H1 (cell line): ENCODE data around the gene PTPA. TPM values are rescaled to one million over a fixed set of nuclear protein-coding genes. Genes with fewer than 3 reads are reported as not detected.

ENCODE experiments used
- CTCF ChIA-PET: fragments of 300-600 bp; sonication (Branson Sonifier 250); formaldehyde crosslinking; loops from one replicate; lab custom pipeline; 2021; ENCODE audit not compliant: partially characterized antibody; lab: Charles Lee
- POLR2A ChIA-PET: fragments of 300-600 bp; sonication (Branson Sonifier 250); formaldehyde crosslinking; loops from one replicate; lab custom pipeline; 2021; ENCODE audit warnings: inconsistent platforms; ENCODE audit not compliant: partially characterized antibody; lab: Charles Lee
- DNase-seq, 2 experiments: peaks; one replicate each; pipeline versions ENCODE4 v3.0.0 to v3.0.0-alpha.2; 2010 to 2022; ENCODE audit warnings: low spot score in 2 of 2, low read depth in 1 of 2, mixed read lengths in 1 of 2
- FAIRE-seq: peaks from 2 replicates; lab custom pipeline; 2011; peaks lifted over from hg19 to GRCh38; lab: Jason Lieb, UNC
- H2AFZ ChIP-seq: 2 replicates; pipeline ENCODE4 v1.8.1; 2012; ENCODE audit warnings: low read length, inconsistent platforms
- H2AK5ac ChIP-seq: 2 replicates; pipeline ENCODE4 v1.6.1; 2013; ENCODE audit warnings: low read depth, low read length
- H2BK120ac ChIP-seq: replicated peaks from 2 replicates; pipeline ENCODE3; 2013; ENCODE audit warnings: low read depth, low read length, inconsistent platforms
- H2BK12ac ChIP-seq: 2 replicates; pipeline ENCODE4 v1.6.1; 2013; ENCODE audit warnings: low read depth, low read length
- H2BK15ac ChIP-seq: 2 replicates; pipeline ENCODE4 v1.6.1; 2013; ENCODE audit warnings: low read length
- H2BK20ac ChIP-seq: 2 replicates; pipeline ENCODE4 v1.6.1; 2013; ENCODE audit warnings: low read length
- H2BK5ac ChIP-seq: 2 replicates; pipeline ENCODE4 v1.6.1; 2013; ENCODE audit warnings: low read depth, low read length
- H3K14ac ChIP-seq: 2 replicates; pipeline ENCODE4 v1.6.1; 2013; ENCODE audit warnings: inconsistent platforms; ENCODE audit not compliant: insufficient read length
- H3K18ac ChIP-seq: 2 replicates; pipeline ENCODE4 v1.6.1; 2013; ENCODE audit warnings: low read length; ENCODE audit errors: extremely low read depth
- H3K23ac ChIP-seq: 2 replicates; pipeline ENCODE4 v1.6.1; 2013; ENCODE audit warnings: inconsistent platforms; ENCODE audit not compliant: insufficient read length
- H3K23me2 ChIP-seq: 2 replicates; pipeline ENCODE4 v1.6.1; 2013; ENCODE audit warnings: low read depth, low read length
- H3K27ac ChIP-seq: 2 replicates; pipeline ENCODE4 v1.6.1; 2011; ENCODE audit warnings: low read depth, low read length, inconsistent platforms
- H3K27me3 ChIP-seq, 4 experiments: replicated peaks in 1 of 4; 1 replicate in 1 of 4; 2 replicates in 3 of 4; pipeline versions ENCODE4 v1.6.1 to v1.8.1; 2011 to 2013; ENCODE audit warnings: low read length in 3 of 4, mild to moderate bottlenecking in 3 of 4, inconsistent platforms in 2 of 4, mixed read lengths in 2 of 4, moderate library complexity in 1 of 4; ENCODE audit not compliant: control insufficient read depth in 3 of 4, insufficient read depth in 3 of 4; ENCODE audit errors: extremely low read depth in 1 of 4
- H3K36me3 ChIP-seq, 4 experiments: 2 replicates each; pipeline versions ENCODE4 v1.6.1 to v1.8.1; 2011 to 2013; ENCODE audit warnings: mild to moderate bottlenecking in 4 of 4, low read length in 3 of 4, moderate library complexity in 2 of 4, control low read depth in 1 of 4, inconsistent platforms in 1 of 4; ENCODE audit not compliant: insufficient read depth in 4 of 4, control insufficient read depth in 2 of 4
- H3K4ac ChIP-seq: replicated peaks from 2 replicates; pipeline ENCODE3; 2013; ENCODE audit warnings: low read length, low read depth, mixed read lengths, inconsistent platforms; ENCODE audit not compliant: insufficient read length
- H3K4me1 ChIP-seq, 4 experiments: replicated peaks in 1 of 4; 1 replicate in 1 of 4; 2 replicates in 3 of 4; pipeline versions ENCODE4 v1.6.1 to v1.8.1; 2011 to 2013; ENCODE audit warnings: low read length in 3 of 4, inconsistent platforms in 2 of 4, mixed read lengths in 1 of 4; ENCODE audit not compliant: insufficient read depth in 4 of 4, control insufficient read depth in 3 of 4
- H3K4me2 ChIP-seq, 2 experiments: 2 replicates each; pipeline versions ENCODE4 v1.6.1 to v1.8.1; 2011 to 2013; ENCODE audit warnings: low read depth in 2 of 2, low read length in 2 of 2, control low read depth in 1 of 2, inconsistent platforms in 1 of 2, mild to moderate bottlenecking in 1 of 2; ENCODE audit not compliant: insufficient read depth in 1 of 2
- H3K4me3 ChIP-seq, 4 experiments: fragments of 200-600, 300-600 bp in 1 of 4; sonication (generic), shearing (Covaris generic), sonication (Bioruptor Twin) in 1 of 4; 2 replicates each; pipeline versions ENCODE4 v1.5.1 to v1.8.1; 2011 to 2016; ENCODE audit warnings: low read length in 4 of 4, low read depth in 3 of 4, control low read depth in 2 of 4, inconsistent platforms in 2 of 4, mild to moderate bottlenecking in 2 of 4, mixed read lengths in 1 of 4, moderate library complexity in 1 of 4; ENCODE audit not compliant: insufficient read depth in 2 of 4; ENCODE audit errors: extremely low read depth in 1 of 4
- H3K56ac ChIP-seq: replicated peaks from 2 replicates; pipeline ENCODE3; 2013; ENCODE audit warnings: low read depth, mild to moderate bottlenecking, mixed read lengths, low read length, inconsistent platforms; ENCODE audit not compliant: insufficient read length
- H3K79me1 ChIP-seq: 2 replicates; pipeline ENCODE4 v1.6.1; 2013; ENCODE audit warnings: low read depth, low read length, control low read depth
- H3K79me2 ChIP-seq, 2 experiments: 2 replicates each; pipeline versions ENCODE4 v1.6.1 to v1.8.1; 2012 to 2013; ENCODE audit warnings: low read length in 2 of 2, mild to moderate bottlenecking in 2 of 2, inconsistent platforms in 1 of 2; ENCODE audit not compliant: insufficient read depth in 2 of 2, control insufficient read depth in 1 of 2
- H3K9ac ChIP-seq, 4 experiments: replicated peaks in 1 of 4; 1 replicate in 1 of 4; 2 replicates in 3 of 4; pipeline versions ENCODE4 v1.6.1 to v1.8.1; 2011 to 2013; ENCODE audit warnings: low read depth in 3 of 4, low read length in 3 of 4, control low read depth in 2 of 4, mild to moderate bottlenecking in 2 of 4, moderate library complexity in 2 of 4, inconsistent platforms in 1 of 4; ENCODE audit errors: extremely low read depth in 1 of 4
- H3K9me3 ChIP-seq, 2 experiments: 2 replicates each; pipeline versions ENCODE4 v1.6.1 to v1.8.1; 2012 to 2013; ENCODE audit warnings: mild to moderate bottlenecking in 2 of 2, moderate library complexity in 2 of 2, control low read depth in 1 of 2, inconsistent platforms in 1 of 2, low read depth in 1 of 2, low read length in 1 of 2, mixed read lengths in 1 of 2; ENCODE audit not compliant: insufficient read depth in 2 of 2
- H4K20me1 ChIP-seq, 2 experiments: replicated peaks in 1 of 2; 2 replicates each; pipeline versions ENCODE3 to v1.8.1; 2011 to 2013; ENCODE audit warnings: inconsistent platforms in 2 of 2, low read length in 2 of 2, mild to moderate bottlenecking in 1 of 2; ENCODE audit not compliant: insufficient read depth in 2 of 2, control insufficient read depth in 1 of 2
- H4K5ac ChIP-seq: 2 replicates; pipeline ENCODE4 v1.6.1; 2013; ENCODE audit warnings: low read length, low read depth, mixed read lengths, inconsistent platforms; ENCODE audit not compliant: insufficient read length
- H4K8ac ChIP-seq: 2 replicates; pipeline ENCODE4 v1.8.0; 2013; ENCODE audit warnings: mild to moderate bottlenecking, moderate library complexity, low read length, inconsistent platforms; ENCODE audit not compliant: insufficient read depth; ENCODE audit errors: extremely low read depth
- H4K91ac ChIP-seq: replicated peaks from 2 replicates; pipeline ENCODE3; 2013; ENCODE audit warnings: low read length, mixed read lengths, inconsistent platforms; ENCODE audit not compliant: insufficient read length
- CHD2 ChIP-seq: IDR thresholded peaks from 2 replicates; pipeline ENCODE4 v1.6.1; 2012; ENCODE audit warnings: low read length, improper control_type of control experiment
- CTBP2 ChIP-seq: IDR thresholded peaks from 2 replicates; pipeline ENCODE4 v1.7.0; 2011; ENCODE audit warnings: borderline replicate concordance, mild to moderate bottlenecking, moderate library complexity, mixed read lengths, low read length; ENCODE audit not compliant: insufficient read depth, insufficient read length
- HDAC2 ChIP-seq, 2 experiments: fragments of 300-600 bp in 1 of 2; sonication (generic) in 1 of 2; IDR thresholded peaks; 2 replicates each; pipeline ENCODE4 v1.6.1; 2011 to 2012; ENCODE audit warnings: low read depth in 2 of 2, low read length in 2 of 2, mild to moderate bottlenecking in 2 of 2, moderate library complexity in 2 of 2, borderline replicate concordance in 1 of 2, inconsistent platforms in 1 of 2
- RAD21 ChIP-seq, 2 experiments: IDR thresholded peaks in 1 of 2; conservative IDR thresholded peaks in 1 of 2; 2 replicates each; pipeline ENCODE4 v1.6.1; 2011; ENCODE audit warnings: low read depth in 2 of 2, low read length in 2 of 2, improper control_type of control experiment in 1 of 2, inconsistent platforms in 1 of 2, mild to moderate bottlenecking in 1 of 2, moderate library complexity in 1 of 2
- SIN3A ChIP-seq, 2 experiments: IDR thresholded peaks in 1 of 2; conservative IDR thresholded peaks in 1 of 2; 2 replicates each; pipeline ENCODE4 v1.6.1; 2011 to 2012; ENCODE audit warnings: low read length in 2 of 2, improper control_type of control experiment in 1 of 2, low read depth in 1 of 2, mild to moderate bottlenecking in 1 of 2
- TBP ChIP-seq: IDR thresholded peaks from 2 replicates; pipeline ENCODE4 v1.6.1; 2011; ENCODE audit warnings: low read depth, low read length, improper control_type of control experiment
- WGBS, 2 experiments: shearing (Covaris generic) in 1 of 2; methylation state at CpG; one replicate each; pipeline versions ENCODE4 v1.1.6 to v1.1.7; 2013 to 2015; ENCODE audit warnings: low lambda C conversion rate in 2 of 2, mixed read lengths in 2 of 2, inconsistent platforms in 1 of 2, low coverage in 1 of 2, missing lambda C conversion rate in 1 of 2; ENCODE audit not compliant: insufficient replicate concordance in 2 of 2, insufficient coverage in 1 of 2, insufficient read length in 1 of 2; ENCODE audit errors: extremely low coverage in 1 of 2, missing lambda C conversion rate in 1 of 2; 5-methylcytosine and 5-hydroxymethylcytosine counted together
- polyA plus RNA-seq, 7 experiments: library from polyadenylated mRNA; depleted of rRNA in 3 of 7; stranded (reverse) in 5 of 7; unstranded in 2 of 7; fragments of >200 nt in 5 of 7; fragments of 200-250 nt in 2 of 7; gene quantifications; 1 replicate in 5 of 7; 2 replicates in 1 of 7; 4 replicates in 1 of 7; pipeline versions ENCODE4 v1.2.1 to v1.2.3, GENCODE V29; 2011 to 2013; ENCODE audit warnings: missing spikeins in 2 of 7, mixed read lengths in 2 of 7
- total RNA-seq: library from RNA; stranded (reverse); fragmentation: NEBNext Ultra II Directional; extraction: Animal tissue kit (Norgen Biotek cat#: 25700); gene quantifications from 2 replicates; pipeline ENCODE4 v1.2.1, GENCODE V29; 2021
- TF ChIP-seq, protein P1 (sequence below): IDR thresholded peaks from 2 replicates; pipeline ENCODE4 v1.6.1; 2012; ENCODE audit warnings: inconsistent platforms

The PTPA gene
- total and polyA plus RNA-seq, 2 of the 8 experiments (the other 6 are each of a cell fraction or from before 2014, with no cell fraction given), result 114 to 145 TPM

DNA sequence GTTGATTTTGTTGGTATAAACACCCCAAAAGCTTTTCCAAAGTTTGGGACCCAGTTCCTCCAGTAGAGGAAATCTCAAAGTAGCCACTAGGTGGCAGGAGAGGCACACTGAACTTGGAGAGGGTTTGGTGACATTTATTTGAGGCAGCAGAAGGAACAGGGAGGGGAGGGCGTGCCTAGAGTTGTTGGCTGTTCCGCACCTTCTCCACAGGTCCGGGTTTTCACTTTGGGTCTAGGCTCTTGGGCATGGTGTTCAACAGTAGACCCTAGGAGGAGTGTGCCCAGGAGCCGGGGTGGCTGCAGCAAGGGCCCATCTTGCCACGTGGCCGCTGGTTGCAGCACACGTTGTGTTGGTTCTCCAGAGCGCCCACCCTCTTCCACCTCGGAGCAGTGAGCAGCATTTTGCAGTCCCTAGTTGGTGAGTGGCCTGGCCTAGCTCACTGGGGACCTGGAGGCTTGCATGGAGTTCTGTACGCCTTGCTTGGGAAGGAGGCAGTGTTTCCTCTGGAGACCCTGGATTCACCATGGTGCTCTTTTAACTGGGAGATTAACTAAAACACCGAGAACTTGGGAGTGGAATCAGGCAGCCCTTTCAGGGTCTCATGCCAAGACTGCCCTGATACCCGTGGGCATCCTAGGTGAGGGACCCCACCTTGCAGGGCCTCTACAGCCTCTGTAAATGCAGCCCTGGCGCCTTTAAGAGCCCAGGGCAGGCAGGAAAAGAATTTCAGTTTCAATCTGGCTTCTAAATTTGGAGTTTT, 28.2 kb downstream of the PTPA start:
- peak overlapping the region; percentile 98 for H3K18ac ChIP-seq
- H2BK15ac ChIP-seq, result peak overlapping the region; percentile 99
- H4K91ac ChIP-seq, result peak overlapping the region; percentile 99
- H3K9ac ChIP-seq, result peak overlapping the region in 2 of 4 experiments; percentile 49 to 56; a peak in 5 of 7 replicates
- FAIRE-seq, result peak; percentile 91
- peak overlapping the region; percentile 29 to 55 (median 38); a peak in 7 of 8 replicates for H3K4me3 ChIP-seq
- H3K36me3 ChIP-seq, result peaks cover 2 to 27% (median 13%) of the 10 kb centered on the region in 4 experiments
- H3K79me1 ChIP-seq, result 0 out of 2 replicates have a peak, but pooled peaks cover 4% of the 10 kb centered on the region
- peak overlapping the region; percentile 95 for H2BK12ac ChIP-seq
- H2BK5ac ChIP-seq, result peak overlapping the region; percentile 99
- ChIA-PET CTCF (interaction anchor here (0.6 to 36.8 kb wide), 55 partner anchors 9 to 657 kb away, joined by 3 to 831 read pairs (median 4); partner anchors contain the start of genes C9orf50, IER5L and NTMT1), POLR2A (interaction anchor here (0.7 to 4.7 kb wide), 29 partner anchors 8 to 938 kb away, joined by 3 to 37 read pairs (median 4); partner anchors contain the start of genes IER5L, NTMT1 and PTPA)
- DNase-seq, result peak; percentile 60 to 86
- H3K4me1 ChIP-seq, result peaks cover 27 to 45% (median 38%) of the 10 kb centered on the region in 4 experiments
- H2AFZ ChIP-seq, result no peak overlapping the region
- H4K20me1 ChIP-seq, result no peaks in the 10 kb centered on the region
- H3K23me2 ChIP-seq, result peaks cover 11% of the 10 kb centered on the region; the same call in 1 of the 2 replicates
- H2BK120ac ChIP-seq, result peak overlapping the region; percentile 100
- peak overlapping the region; percentile 98 for H2BK20ac ChIP-seq
- peak overlapping the region; percentile 99 for H4K5ac ChIP-seq
- peak overlapping the region; percentile 100 for H3K4ac ChIP-seq
- H2AK5ac ChIP-seq, result peak overlapping the region; percentile 10; the same call in 1 of the 2 replicates
- no peaks in the 10 kb centered on the region for H3K9me3 ChIP-seq
- peak overlapping the region; percentile 73 to 90 for H3K4me2 ChIP-seq
- peak overlapping the region; percentile 92 for H3K56ac ChIP-seq
- H3K79me2 ChIP-seq, result peaks cover 2 to 11% of the 10 kb centered on the region in 2 experiments; a peak in 2 of 4 replicates
- peak overlapping the region; percentile 96; the same call in 1 of the 2 replicates for H3K27ac ChIP-seq
- H3K14ac ChIP-seq, result no peak overlapping the region
- H3K27me3 ChIP-seq, result no peaks in the 10 kb centered on the region
- no peak overlapping the region for H3K23ac ChIP-seq
- H4K8ac ChIP-seq, result peak overlapping the region; percentile 68; the same call in 1 of the 2 replicates
- WGBS, 2 experiments, result 13% methylated on average over 13 of the region's 13 CpGs; no CpG with 5 or more reads in 1 of the 2 experiments
- TF ChIP-seq HDAC2 (IDR thresholded peaks at IDR 0.05; ENCODE audit: borderline replicate concordance in 1 of 2, low read depth in 2 of 2, low read length in 2 of 2) (0 out of 4 replicates have a peak, but pooled peaks of 1 of the 2 experiments have one; percentile 65), TBP (peak; percentile 34; the same call in 1 of the 2 replicates), RAD21 (IDR thresholded peaks at IDR 0.05 in 1 of 2, conservative IDR thresholded peaks at IDR 0.05 in 1 of 2; ENCODE audit: low read depth in 2 of 2, low read length in 2 of 2) (peak; percentile 94 to 96), SIN3A (conservative IDR thresholded peaks at IDR 0.05 in 1 of 2, IDR thresholded peaks at IDR 0.05 in 1 of 2; ENCODE audit: low read depth in 1 of 2, low read length in 2 of 2) (peak in 1 of 2 experiments; percentile 45; a peak in 1 of 4 replicates), CTBP2 (peak; percentile 20), CHD2 (no peak)
- TF ChIP-seq, protein P1, sequence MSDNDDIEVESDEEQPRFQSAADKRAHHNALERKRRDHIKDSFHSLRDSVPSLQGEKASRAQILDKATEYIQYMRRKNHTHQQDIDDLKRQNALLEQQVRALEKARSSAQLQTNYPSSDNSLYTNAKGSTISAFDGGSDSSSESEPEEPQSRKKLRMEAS, result peak; percentile 91
